ENCODE data around the gene IL1RAPL2. TPM values are rescaled to one million over a fixed set of nuclear protein-coding genes. Genes with fewer than 3 reads are reported as not detected.

The IL1RAPL2 gene
- total and polyA plus RNA-seq, 2 of the 4 experiments (the other 2 are of a cell fraction), result 0.03 TPM; not detected in 1

DNA sequence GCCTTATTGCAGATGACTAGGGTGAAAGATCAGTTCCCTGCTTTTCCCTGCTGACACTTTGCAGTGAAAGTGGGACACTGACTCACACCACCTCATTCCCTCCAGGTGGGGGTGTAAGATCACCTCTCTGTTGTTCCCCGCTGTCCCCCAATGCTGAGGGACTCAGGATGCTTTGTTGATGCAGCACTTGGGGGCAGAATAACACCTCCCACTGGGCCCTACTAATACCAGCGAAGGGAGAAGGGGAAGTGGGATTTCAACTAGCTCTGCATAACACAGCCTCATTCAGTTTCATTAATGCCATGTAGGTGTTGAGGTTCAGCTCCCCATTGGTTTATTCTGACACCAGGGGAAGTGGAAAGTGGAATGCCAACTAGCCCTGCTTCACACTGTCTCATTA lies 43.6 kb upstream of the IL1RAPL2 start:
- H4K8ac ChIP-seq (ENCODE audit: low read depth in 2 of 2, low read length in 2 of 2), result no peak overlapping the region
- no peak overlapping the region for H4K91ac ChIP-seq (ENCODE audit: insufficient read depth, low read depth, low read length)
- CTCF ChIA-PET, result no interaction called here
- H3K23ac ChIP-seq (ENCODE audit: low read depth, low read length), result no peak overlapping the region
- no peak for DNase-seq
- H2BK120ac ChIP-seq (ENCODE audit: low read depth, low read length), result no peak overlapping the region
- no peak overlapping the region for H2AFZ ChIP-seq (replicated peaks; ENCODE audit: low read length, poor library complexity)
- no peak overlapping the region for H2BK5ac ChIP-seq (ENCODE audit: low read depth, low read length, poor library complexity, severe bottlenecking)
- H2AK9ac ChIP-seq (replicated peaks; ENCODE audit: low read depth, low read length, poor library complexity), result no peak overlapping the region
- no peak overlapping the region for H2AK5ac ChIP-seq (ENCODE audit: low read depth, low read length)
- peaks cover 1% of the 10 kb centered on the region; the same call in 1 of the 2 replicates for H3K27me3 ChIP-seq (ENCODE audit: control insufficient read depth, insufficient read depth, low read length)
- no peaks in the 10 kb centered on the region for H3K9me3 ChIP-seq (ENCODE audit: control insufficient read depth, insufficient read depth, low read length)
- dilution Hi-C loops (cut with HindIII; ENCODE audit: low sequenced_read_pairs, unreplicated experiment), result no loop called here
- H3K4me3 ChIP-seq (ENCODE audit: insufficient read depth, low read depth, low read length), result no peak overlapping the region
- no peak overlapping the region for H2BK20ac ChIP-seq (ENCODE audit: low read depth, low read length)
- no peaks in the 10 kb centered on the region for H3K9me1 ChIP-seq (ENCODE audit: insufficient read depth, low read length)
- POLR2A ChIA-PET (ENCODE audit: unreplicated experiment), result no interaction called here
- H3K18ac ChIP-seq (ENCODE audit: low read depth, low read length), result no peak overlapping the region
- in situ Hi-C loops (cut with MboI; ENCODE audit: low sequenced_read_pairs), result no loop called here
- H4K20me1 ChIP-seq (ENCODE audit: insufficient read depth, low read length), result no peaks in the 10 kb centered on the region
- no peak overlapping the region for H4K5ac ChIP-seq (ENCODE audit: low read depth, low read length)
- ATAC-seq (ENCODE audit: low read depth), result no peak
- intact Hi-C loops (cut with micrococcal nuclease), result no loop called here
- no peak overlapping the region for H2BK15ac ChIP-seq (ENCODE audit: low read depth, low read length)
- no peak overlapping the region for H3K56ac ChIP-seq (ENCODE audit: extremely low read depth, insufficient read depth, low read length)
- no peaks in the 10 kb centered on the region for H3K4me1 ChIP-seq (ENCODE audit: control insufficient read depth, insufficient read depth, low read length)
- no TSS peak for BruUV-seq (replicated peaks)
- H3K9ac ChIP-seq (ENCODE audit: low read depth, low read length), result no peak overlapping the region
- no peaks in the 10 kb centered on the region for H3K79me1 ChIP-seq (ENCODE audit: low read depth in 1 of 2, low read length in 2 of 2)
- no peak overlapping the region for H3K4me2 ChIP-seq (ENCODE audit: low read depth, low read length)
- H3K4ac ChIP-seq (ENCODE audit: low read depth, low read length), result no peak overlapping the region
- WGBS, 2 experiments (ENCODE audit: extremely low coverage in 2 of 2, insufficient read length in 1 of 2), result no CpG with 5 or more reads among the region's 2 CpGs
- H3K14ac ChIP-seq (replicated peaks; ENCODE audit: low read depth, low read length), result no peak overlapping the region
- H3K27ac ChIP-seq (ENCODE audit: insufficient read depth, low read length), result no peak overlapping the region
- TF ChIP-seq RCOR1 (IDR thresholded peaks at IDR 0.05; ENCODE audit: insufficient replicate concordance, low read length), result no peak
- no peaks in the 10 kb centered on the region for H3K36me3 ChIP-seq (ENCODE audit: control insufficient read depth, insufficient read depth, low read length)
